GM19238 (cell line): ENCODE measurements around the gene C1QL1.

ENCODE experiments used
- DNase-seq: peaks from one replicate; pipeline ENCODE4 v3.0.0; 2011; ENCODE audit warnings: low spot score; ENCODE audit not compliant: insufficient read length

C1QL1 gene

DNA sequence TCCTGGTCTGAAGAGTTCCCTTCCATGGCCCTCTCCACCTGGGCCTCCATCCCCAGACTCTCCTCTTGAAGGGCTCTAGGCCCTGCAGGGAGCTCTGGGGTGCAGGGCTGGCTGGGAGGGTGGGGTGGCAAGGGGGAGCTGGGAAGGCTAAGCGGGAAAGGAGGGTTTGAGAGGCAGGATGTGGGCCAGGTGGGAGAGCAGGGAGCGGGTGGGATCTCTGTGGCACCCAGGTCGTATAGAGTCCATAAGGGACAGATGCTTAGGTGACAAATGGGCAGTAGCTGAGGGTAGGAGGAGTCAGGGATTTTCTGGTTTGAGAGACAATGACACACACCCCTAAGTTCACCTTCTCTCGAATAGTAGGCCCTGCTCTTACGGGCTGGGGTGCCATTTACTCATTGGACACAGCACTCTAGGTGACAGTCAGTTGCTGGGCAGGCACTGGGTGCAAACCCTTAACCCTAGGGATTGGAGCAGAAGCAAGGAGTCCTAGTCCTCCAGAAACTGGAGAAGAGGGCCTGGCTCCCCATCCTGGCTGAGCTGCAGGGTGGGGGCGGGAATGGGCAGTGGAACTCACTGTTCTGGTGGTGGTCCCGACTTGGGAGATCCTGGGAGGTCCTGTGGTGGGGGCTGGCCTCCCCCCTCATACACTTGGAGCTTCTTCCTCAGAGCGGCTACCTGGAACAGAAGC is 35.9 kb downstream of the C1QL1 start:
- DNase-seq, result no peak

DNA sequence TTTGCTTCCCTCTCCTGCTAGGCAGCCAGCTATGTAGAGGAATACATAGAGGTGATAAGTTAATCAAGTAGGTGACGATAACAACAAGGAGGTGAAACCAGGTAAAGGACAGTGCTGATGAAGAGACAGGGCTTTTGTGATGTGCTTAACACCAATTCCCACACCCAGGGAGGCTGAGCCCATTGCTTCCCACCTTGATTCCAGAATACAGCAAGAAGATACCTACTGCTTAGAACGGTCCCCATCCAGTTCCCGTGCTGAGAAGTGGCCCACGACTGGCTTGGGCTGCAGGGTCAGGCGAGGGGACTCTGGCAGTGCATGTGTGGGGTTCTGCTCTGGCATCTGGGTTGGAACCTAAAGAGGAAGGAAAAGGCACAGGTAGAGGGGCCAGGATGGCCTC is 36.7 kb downstream of the C1QL1 start:
- DNase-seq, result no peak

DNA sequence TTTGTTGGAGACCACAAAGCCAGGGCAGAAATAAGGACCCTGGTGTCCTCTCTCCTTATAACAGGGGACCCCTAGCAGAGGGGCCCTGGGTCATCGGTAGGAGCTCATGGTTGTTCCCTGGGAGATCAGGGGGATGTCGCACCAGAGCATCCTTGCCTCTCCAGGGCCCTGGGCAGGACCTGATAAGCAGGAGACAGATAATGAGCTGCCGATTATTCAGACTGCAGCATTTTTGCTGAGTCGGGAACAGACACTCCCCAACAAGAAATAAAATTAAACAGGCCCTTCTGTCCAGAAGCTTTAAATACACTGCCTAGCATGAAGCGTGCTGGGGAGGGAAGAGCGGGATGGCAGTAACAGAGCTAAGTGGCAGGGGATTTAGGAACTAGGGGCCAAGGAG is 37.4 kb downstream of the C1QL1 start:
- no peak for DNase-seq

DNA sequence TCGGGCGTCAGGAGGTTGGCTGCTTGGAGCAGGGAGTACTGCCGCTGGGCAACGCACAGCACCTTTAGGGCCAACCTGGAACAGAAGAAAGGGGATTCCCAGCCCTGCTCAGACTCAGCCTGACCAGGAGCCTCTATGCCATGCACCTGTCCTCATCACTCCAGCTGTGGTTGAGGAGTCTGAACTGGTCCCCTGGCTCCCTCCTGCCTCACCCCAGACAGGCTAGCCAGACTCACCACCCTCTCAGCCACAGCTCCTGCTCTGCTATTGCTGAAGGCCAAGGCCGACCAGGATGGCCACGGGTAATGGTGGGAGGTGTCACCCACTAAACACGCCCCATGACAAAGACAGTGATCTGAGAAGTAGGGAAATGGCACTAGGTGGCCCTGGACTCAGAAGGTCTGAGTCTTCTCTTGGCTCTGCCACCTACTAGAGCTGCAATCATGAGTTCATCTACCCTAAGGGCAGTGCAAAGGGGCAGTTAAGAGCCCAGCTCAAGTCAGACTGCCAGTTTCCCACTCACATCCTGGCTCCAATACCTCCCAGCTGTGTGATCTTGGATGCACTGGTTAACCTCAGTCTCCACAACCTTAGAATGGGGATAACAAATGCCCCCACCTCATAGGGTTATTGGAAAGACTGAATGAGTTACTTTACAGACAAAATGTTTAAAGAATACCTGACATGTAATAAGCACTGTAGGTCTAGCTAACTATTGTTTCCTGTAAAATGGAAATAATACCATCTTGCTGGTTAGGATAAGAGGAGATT is 39.0 kb downstream of the C1QL1 start:
- DNase-seq, result no peak

DNA sequence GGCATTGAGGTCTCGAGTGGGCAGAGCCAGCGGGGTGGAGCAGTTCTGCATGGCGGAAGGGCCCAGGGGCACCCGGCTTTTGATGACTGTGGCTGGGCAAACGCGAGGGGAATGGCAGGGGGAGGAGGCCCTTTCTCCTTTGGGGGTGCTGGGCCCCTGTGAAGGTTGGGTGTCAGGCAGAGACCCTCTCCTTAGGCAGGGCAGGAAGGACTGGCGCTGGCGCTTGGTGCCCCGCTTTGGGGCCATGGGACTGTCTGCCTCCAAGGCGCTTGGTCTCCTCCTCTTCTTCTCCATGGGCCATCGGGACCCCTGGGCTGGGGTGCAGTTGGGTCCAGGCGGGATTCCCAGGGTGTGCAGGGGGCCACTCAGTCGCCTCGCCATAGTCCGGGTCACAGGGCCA is 40.0 kb downstream of the C1QL1 start:
- DNase-seq, result no peak

DNA sequence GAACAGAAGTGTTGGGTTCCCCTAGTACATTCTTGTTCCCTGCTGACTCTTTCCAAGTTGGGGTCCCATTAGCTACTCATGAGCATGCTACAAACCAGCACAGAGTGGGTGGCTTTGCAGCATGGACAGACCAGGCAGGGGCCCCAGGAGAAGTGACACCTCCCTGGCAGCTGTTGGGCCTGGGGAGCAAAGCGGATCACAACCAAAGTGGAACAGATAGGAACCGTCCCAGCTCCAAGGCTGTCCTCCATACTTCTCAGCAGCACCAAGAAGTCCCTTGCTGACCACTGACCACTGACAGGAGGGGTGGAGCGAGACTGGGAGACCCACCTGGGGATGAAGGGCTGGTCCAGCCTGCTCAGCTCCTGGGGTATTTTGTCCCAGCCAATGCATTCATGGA is 40.4 kb downstream of the C1QL1 start:
- DNase-seq, result no peak

DNA sequence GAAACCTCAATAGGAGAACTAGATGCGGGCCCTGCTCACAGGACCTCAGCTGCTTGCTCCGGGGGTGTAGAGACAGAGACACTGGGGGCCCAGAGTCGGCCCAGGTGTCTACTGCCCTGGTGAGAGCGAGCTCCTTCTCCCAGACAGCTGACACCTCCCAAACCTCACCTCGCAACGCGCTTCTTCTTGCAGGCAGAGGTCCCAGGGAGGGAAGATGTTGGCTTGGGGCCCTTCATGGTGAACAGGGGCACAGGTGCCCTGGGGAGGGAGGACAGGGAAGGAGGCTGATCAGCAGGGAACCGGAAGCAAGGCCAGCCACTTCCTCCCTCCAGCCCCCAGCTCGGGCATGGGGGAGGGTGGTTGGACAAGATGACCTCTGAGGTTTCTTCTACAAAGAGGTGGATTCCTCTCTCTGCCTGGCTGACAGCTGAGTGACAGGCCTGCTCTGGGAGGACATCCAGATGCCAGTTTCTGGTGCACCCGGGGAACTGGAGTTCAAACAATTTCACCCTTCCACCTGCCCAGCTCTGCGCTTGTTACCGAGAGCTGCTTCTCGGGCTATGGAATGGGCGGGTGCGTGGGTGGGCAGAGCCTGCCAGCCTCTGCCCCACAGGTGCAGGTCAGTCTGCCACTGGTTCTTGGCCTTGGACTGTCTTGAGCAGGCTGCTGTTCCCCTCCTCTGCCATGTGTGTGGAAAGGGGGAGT is 41.1 kb downstream of the C1QL1 start:
- DNase-seq, result no peak

DNA sequence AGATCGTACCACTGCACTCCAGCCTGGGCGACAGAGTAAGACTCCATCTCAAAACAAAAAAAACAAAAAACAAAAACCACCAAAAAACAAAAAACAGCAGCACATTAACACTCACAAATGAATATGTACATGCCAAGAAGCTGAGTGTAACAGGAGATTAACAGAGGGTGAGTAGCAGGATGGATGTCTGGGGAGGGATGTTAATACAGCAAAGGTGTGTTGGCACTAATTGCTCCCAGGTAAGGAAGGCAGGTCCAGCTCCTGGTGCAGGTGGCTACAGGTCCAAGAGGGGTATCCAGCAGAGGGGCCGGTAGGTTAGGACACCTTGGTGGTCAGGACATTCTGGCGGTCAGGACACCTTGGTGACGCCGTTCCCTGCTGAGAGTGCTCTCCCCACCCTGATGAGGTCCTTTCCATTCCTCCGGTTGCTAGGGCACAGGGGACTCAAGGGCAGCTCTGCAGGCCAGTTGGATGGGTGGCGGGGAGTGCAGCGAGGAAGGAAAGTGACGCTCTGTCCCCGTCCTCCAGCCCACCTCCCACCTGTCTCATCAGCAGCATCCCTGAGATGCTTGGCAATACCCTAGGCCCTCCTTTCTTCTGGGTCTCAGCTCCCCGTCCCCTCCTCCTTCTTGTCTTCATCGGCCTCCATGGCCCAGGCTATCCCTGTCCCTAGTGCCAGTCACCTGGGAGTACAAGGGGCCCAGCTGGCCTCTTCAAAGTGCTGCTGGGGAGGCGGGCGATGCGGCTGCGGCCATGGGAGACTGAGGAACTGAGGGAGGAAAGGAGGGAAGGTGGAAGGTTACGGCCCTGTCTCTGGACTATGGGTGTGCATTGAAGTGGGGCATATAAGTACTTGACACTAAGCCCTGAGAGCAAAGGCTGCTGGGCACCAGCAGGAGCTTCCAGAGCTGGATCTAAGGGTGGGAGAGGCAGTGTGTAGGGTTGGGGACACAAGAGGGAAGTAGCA is 42.1 kb downstream of the C1QL1 start:
- no peak for DNase-seq

DNA sequence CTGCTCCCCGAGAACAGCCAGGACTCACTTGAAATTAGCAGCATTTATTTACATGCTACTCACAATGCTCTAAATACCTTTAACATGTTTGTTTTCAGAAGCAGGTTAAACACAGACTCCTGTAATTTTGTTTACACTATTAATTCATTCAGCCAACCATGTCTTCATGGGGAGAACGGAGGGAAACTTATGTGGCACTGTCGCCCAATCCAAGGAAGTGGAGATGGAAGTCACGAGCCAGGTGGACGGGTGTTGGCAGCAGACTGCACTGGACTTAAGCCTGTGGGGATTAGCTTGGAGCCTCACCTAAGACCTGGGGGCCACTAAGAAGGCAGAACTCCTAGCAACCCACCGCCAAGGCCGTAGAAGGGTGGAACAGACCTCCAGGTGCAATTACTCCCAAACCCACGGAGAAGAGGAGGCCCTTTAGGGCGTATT is 44.0 kb downstream of the C1QL1 start:
- DNase-seq, result no peak

DNA sequence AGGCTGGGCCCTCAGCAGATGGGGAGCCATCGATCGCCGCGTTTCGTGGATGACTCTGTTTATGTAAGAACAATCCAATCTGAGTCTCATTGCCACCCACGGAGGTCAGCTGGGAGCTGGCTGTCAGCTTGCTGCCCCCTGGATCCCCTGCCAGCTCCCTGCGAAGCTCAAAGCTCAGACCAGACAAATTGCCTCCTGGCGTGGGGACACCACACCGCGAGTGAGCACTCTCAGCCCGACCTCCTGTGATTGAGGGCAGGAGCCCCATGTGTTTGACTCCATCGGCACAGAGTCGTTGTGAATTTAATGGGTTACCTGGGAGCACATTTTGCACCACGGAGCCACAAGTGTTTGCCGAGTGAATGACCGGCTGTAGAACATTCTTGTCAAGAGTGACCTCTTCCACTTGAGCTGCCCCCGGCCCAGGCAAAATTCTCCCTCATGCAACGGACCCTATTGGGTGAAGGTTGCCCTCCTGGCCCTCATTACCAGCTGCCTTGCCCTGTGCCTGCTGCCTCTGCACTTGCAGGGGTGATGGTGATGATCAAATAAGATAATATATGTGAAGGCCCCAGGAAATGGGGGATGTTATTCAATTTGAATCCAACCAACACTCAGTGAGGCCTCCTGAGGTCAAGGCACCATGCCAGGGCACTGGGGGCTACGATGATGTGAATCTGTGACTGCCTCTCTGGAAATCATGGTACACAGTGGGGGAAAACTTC is 45.2 kb downstream of the C1QL1 start:
- no peak for DNase-seq

DNA sequence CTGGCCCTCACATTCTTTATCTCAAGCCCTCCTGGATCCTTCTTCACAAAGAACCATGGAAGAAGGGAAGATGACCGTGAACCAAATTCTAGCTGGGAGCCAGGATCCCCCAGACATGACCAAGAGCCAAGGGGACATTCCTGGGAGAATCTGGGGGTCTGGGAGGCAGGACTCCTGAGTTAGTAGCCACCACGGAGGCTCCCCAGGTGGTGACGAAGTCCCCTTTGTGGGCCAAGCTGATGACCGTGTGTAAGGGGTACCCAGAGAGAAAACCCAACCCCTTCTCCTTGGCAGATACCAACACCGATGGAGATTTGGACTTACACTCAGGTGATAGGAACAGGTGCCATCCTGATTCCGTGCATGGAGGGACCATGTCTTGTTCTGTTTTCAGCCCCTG is 46.0 kb downstream of the C1QL1 start:
- DNase-seq, result no peak

DNA sequence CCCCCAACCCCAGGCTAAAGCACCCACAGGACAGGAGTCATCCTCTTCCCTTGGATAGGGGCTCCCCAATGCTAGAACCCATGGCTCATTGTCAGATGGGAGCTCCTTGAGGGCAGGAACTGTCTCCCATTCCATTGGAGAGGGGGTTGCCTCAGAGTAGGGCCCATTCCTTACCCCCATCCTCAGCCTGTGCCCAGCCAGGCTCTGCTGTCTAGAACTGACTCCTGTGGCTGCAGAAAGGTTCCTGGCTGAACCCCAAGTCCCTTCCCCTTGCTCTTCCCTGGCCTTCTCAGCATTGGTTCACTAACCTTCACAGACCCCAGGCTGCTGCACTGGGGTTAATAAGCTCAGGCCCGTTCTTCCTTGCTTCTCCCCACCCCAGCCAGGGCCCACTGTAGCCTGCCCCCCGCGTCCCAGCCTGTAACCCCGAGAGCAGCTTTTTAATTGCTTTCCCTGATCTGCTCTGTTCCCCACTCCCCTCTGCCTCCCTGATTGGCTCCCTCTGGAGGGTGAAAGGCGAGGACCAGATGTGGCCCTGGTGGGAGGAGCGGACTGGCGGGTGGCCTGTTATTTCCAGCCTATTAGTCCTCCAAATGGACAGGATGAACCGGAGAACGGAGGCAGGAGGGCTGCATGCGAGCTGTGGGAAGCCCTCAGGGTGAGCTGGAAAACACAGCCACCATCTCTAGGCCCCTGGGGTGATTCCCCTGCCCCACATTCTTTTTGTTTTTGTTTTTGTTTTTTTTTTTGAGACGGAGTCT is 46.8 kb downstream of the C1QL1 start:
- no peak for DNase-seq

DNA sequence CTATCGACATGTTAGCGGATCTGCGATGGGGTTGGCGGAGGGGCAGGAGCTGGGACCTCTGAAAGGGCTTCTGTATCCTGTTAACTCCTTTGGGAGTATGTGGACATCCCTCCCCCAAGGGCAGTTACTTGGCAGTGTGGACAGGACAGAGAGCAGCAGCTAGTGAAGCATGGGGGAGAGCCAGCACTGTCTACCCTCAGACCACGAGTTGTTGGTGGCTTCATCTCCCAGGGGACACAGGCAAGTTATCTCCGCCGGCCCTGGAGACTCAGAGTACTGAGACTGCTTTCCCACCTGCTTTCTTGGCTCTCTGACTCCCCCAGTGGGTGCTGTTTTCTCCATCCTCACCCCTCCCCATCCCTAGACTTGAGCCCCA is 47.5 kb downstream of the C1QL1 start:
- peak; percentile 56 for DNase-seq

DNA sequence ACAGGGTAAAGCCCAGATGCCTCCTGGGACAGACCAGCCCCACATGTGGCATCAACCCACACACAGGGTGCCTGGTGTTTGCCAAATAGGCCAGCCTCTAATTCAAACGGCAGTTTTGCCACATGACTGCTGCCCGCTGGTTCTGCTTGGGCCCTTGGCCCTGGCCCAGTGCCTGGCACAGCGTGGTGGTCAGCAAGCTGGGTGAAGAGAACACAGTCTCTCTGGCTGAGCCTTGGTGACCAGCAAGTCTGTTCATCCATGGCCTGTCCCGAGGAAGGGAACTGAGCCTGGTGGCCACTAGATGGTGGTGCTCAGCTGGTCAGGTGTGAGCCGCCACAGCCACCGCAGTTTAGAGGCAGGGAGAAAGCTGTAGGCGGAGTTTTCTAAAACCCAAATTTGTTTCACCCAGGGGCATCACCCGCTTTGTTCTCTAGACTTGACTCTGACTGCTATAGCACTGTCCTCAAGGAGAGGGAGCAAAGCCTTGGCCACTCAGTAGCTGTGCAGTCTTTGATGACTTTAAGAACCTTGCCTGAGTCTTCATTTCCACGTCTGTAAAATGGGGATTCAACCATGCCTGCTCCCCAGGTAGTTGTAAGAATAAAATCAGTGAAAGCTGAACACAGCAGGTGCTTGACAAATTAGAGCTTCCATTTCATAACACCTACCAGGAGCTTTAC is 48.1 kb downstream of the C1QL1 start:
- peak; percentile 90 for DNase-seq

DNA sequence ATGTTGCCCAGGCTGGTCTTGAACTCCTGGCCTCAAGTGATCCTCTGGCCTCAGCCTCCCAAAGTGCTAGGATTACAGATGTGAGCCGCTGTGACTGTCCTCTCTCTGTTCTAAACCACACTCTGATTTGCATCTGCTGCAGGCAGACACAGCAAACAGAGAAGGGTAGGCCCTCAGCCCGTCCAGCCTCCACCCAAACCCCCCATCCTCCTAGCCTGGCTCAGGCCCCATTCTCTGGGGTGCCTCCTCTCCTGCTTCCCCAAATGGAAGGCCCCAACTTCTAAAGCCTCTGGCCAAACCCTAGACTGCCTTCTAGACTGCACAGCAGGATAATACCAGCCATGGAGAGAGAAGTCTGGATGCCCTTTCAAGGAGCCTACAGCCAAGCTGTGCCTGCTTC is 48.7 kb downstream of the C1QL1 start:
- DNase-seq, result no peak

DNA sequence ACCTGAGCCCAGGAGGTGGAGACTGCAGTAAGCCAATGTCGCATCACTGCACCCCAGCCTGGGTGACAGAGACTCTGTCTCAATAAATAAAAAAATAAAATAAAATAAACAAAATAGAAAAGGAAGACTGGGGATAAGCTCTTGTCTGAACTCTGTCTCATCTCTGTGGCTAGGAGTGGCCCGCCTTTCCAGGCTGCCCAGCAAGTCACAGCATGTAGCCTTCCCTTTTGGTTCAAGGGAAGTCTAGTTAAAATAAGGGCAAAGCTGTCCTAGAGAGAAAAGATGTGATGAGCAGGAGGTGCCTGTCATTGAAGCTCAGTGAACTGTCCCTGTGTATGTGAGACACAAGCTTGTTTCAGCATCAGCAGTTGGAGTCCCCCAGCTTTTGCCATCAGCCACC is 50.1 kb downstream of the C1QL1 start:
- DNase-seq, result no peak

DNA sequence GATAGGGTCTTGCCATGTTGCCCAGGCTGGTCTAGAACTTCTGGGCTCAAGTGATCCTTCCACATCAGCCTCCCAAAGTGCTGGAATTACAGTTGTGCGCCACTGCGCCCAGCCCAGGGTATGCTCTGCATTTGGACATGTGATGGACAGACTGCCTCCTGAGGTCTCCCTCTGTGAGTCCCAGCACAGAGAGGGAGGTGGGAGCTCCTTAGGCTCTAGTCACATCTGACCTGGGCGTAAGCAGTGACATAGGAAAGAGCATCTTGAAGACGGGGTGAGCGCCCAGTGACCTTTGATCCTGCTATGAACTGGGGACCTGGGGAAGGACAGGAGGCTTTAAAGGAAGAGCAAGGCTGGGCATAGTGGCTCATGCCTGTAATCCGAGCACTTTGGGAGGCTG is 50.6 kb downstream of the C1QL1 start:
- no peak for DNase-seq

DNA sequence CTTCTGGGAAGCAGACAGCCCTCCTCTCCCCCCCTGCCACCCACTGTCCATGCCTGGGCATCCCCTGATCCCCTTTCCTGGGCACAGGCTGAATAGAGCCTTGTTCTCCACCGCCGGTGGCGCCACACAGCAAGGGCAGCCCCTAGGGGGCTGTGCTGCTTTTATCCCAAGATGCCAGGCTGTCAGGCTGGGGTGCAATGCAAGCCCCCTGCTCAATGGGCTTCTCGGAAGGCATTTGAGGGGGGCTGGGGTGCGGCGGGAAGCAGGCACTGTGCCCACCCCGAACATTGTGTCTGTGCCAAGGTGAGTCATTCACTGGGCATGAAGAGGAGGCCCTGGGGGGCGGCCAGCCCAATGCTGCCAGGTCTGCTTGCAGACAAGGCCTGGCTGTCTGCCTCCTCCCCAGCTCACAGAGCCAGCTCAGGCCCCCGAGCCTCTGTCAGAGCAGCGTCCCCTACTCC is 51.3 kb downstream of the C1QL1 start:
- no peak for DNase-seq
